Measurements from ENCODE around the gene TBPL1.

GRCh38 chr6:134020968-134021367 is 67.9 kb downstream of the TBPL1 start:
- no peak for TF ChIP-seq CSDE1 (IDR thresholded peaks at IDR 0.05)
- TF ChIP-seq HNRNPK (IDR thresholded peaks at IDR 0.05; ENCODE audit: low read depth, low read length, poor library complexity, severe bottlenecking) = no peak
- TF ChIP-seq HDAC2 (IDR thresholded peaks at IDR 0.05) = no peak
- TF ChIP-seq SLC30A9 (CRISPR knock-in tag; IDR thresholded peaks at IDR 0.05) = no peak
- TF ChIP-seq MBD2 (IDR thresholded peaks at IDR 0.05; ENCODE audit: borderline replicate concordance, low read depth) = no peak
- no peak for TF ChIP-seq KLF6 (CRISPR knock-in tag; IDR thresholded peaks at IDR 0.05; ENCODE audit: borderline replicate concordance)
- TF ChIP-seq STAT5B (CRISPR knock-in tag; IDR thresholded peaks at IDR 0.05) = no peak
- no peak for TF ChIP-seq ELK1 (CRISPR knock-in tag; IDR thresholded peaks at IDR 0.05)
- TF ChIP-seq CEBPB (tag; IDR thresholded peaks at IDR 0.05) = no peak
- no peak for TF ChIP-seq POLR3A (IDR thresholded peaks at IDR 0.05; ENCODE audit: borderline replicate concordance, extremely low read depth, insufficient read depth, insufficient read length)
- TF ChIP-seq ZFP91 (CRISPR knock-in tag; IDR thresholded peaks at IDR 0.05) = no peak
- TF ChIP-seq ZNF24 (IDR thresholded peaks at IDR 0.05) = no peak
- TF ChIP-seq ZNF79 (CRISPR knock-in tag; IDR thresholded peaks at IDR 0.05; ENCODE audit: low read depth) = no peak

All from K562 (cell line).